Astrocyte (in vitro differentiated cells and primary cell): ENCODE data around the gene ARF6.

Experiments
- EZH2 ChIP-seq: IDR thresholded peaks from 2 replicates; pipeline ENCODE4 v1.6.1; 2012; ENCODE audit warnings: mild to moderate bottlenecking, low read length, inconsistent platforms; ENCODE audit not compliant: insufficient read depth
- TF ChIP-seq, protein P1 (sequence below): IDR thresholded peaks from 2 replicates; pipeline ENCODE4 v1.5.1; 2011; ENCODE audit warnings: low read depth, mild to moderate bottlenecking, inconsistent platforms, low read length, moderate library complexity; ENCODE audit not compliant: insufficient read depth

DNA sequence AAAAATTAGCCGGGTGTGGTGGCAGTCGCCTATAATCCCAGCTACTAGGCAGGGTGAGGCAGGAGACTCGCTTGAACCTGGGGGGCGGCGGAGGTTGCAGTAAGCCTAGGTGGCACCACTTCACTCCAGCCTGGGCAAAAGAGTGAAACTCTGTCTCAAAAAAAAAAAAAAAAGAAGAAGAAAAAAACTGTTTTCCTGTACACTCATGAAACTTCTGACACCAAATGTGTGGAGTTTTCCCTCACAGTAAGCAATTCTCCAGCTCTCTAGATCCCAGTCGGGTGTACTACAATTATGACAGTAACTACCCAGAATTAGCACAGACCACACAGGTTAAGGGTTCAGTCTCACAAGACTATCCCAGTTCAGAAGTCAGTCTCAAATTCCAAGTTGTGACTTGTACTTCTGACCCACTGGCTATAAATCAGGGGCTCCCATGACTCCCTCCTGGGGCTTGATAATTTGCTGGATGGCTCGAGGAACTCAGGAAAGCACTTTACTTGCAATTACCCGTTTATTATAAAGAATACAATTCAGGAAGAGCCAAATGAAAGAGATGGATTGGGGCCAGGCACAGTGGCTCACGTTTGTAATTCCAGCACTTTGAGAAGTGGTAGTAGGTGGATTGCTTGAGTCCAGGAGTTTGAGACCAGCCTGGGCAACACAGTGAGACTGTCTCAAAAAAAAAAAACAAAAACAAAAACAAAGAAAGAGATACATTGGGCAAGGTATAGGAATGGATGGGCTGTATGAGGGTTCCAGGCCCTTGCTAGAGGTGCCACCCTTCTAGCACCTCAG lies 12.4 kb upstream of the ARF6 start:
- TF ChIP-seq, protein P1, sequence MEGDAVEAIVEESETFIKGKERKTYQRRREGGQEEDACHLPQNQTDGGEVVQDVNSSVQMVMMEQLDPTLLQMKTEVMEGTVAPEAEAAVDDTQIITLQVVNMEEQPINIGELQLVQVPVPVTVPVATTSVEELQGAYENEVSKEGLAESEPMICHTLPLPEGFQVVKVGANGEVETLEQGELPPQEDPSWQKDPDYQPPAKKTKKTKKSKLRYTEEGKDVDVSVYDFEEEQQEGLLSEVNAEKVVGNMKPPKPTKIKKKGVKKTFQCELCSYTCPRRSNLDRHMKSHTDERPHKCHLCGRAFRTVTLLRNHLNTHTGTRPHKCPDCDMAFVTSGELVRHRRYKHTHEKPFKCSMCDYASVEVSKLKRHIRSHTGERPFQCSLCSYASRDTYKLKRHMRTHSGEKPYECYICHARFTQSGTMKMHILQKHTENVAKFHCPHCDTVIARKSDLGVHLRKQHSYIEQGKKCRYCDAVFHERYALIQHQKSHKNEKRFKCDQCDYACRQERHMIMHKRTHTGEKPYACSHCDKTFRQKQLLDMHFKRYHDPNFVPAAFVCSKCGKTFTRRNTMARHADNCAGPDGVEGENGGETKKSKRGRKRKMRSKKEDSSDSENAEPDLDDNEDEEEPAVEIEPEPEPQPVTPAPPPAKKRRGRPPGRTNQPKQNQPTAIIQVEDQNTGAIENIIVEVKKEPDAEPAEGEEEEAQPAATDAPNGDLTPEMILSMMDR, result no peak
- no peak for TF ChIP-seq EZH2
